Measurements from ENCODE around the gene CAMKK1.
A peak's percentile ranks its signal among the peaks of the same experiment; 100 is the strongest.
"Not testable (repeated sequence)": the region's sequence is repeated elsewhere in the genome, so short reads cannot be mapped to it uniquely, and the experiment has no call there.

CAMKK1 gene

DNA sequence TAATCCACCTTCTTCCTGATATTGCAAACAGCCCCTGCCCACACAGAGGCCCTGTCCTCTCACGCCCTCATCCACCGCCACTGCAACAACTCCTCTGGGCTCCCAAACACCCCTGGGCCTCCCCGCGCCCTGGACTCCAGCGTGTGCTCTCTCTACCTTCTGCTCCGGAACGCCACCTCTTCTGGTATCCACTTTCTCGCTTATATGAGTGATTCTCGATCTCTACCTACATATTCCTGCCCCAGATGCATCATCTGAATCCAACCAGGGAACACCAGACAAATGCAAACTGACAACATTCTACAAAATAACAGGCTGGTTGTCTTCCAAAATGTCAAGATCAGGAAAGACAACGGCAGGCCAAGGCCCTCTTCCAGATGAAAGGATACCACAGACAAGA lies 19.0 kb downstream of the CAMKK1 start:
- no peak for DNase-seq

DNA sequence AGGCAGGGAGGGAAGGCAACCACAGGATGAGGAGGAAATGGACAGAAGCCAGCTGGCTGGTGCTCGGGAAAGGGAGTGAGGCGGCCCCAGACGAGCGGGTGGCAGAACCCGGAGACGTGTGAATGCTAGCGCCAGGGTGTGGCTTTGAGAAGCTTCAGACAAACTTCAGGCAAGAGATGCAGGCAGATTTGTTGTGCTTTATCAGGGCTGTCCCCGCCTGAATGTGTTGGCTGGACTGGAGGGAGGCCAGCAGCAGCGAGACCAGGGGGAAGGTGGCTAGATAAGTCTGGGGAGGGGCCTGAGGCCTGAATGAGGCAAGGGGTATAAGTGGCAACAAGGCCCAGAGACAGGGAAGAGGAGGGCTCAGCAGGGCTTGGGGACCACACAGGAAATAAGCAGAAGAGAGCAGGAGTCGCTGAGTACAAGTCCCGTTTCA lies 22.0 kb downstream of the CAMKK1 start:
- no peak for DNase-seq

DNA sequence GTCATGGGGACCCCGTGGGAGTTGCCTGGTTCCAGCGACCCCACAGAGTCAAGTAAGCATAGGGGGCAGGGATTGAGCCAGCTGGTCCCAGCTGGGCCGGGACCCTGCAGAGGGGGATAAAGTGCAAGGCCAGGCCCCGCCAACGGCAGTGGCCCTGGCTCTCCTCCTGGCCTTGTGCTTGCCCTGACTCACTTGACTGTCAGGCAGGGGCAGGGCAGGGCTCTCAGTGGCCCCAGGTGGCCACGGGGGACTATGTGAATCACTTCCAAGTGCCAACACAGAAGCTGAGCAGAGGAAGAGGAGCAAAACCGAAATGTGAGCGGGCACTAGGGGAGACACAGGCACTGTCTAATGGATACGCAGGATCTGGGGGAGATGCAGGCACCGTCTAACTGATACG lies 25.2 kb downstream of the CAMKK1 start:
- no peak for DNase-seq

DNA sequence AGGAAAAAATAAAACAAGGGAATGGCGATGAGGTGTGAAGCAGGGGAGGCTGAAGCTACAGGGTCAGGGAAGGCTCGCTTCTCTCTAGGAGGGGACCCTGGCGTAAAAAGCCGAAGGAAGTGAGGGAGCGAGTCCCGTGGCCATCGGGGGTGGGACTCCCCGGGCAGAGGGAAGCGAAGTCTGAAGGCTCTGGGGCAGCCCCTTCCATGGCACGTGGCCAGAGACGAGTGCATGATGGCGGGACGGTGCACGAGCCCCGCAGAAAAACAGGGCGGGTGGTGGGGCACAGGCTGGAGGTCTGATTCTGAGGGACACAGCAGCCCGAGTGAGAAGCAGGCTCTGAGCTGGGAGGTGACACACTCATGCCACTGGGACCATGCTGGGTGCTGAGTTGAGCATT lies 25.7 kb downstream of the CAMKK1 start:
- DNase-seq: no peak

DNA sequence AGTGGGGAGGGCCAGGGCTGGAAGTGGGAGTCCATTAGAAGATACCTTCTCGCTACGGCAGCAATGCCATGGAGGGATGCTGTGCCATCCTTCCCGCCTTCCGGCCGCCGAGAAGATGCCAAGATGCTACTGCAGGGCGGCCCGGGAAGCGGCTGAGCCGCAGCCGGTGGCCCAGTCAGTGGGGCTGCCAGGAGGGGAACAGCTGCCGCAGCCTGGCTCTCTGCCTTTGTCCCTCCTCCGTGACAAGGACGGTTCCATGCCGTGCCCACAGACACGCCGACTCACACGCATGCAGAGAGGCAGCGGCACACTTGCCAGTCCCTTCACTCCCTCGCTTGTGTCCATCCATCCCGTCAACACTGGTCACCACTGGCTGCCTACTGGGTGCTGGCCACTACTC lies 26.6 kb downstream of the CAMKK1 start:
- DNase-seq: peak; percentile 62

DNA sequence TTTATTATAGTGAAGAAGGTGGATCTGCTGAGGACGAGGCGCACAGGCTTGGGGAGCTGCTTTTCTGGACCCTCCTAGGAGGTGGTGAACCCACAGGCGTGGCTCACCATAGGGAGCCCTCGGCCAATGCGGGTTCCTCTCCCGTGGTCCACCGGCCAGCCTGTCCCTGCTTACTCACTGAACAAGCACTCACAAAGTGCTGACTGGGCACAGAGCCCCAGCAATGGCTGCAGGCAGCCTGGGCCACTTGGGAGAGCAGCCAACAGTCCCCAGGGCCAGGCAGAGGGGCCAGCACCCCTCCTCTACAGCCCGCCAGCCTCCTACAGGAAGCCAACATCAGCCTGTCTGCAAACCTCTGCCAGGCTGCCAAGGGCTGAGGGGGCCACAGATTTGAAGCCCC lies 27.7 kb downstream of the CAMKK1 start:
- no peak for DNase-seq

DNA sequence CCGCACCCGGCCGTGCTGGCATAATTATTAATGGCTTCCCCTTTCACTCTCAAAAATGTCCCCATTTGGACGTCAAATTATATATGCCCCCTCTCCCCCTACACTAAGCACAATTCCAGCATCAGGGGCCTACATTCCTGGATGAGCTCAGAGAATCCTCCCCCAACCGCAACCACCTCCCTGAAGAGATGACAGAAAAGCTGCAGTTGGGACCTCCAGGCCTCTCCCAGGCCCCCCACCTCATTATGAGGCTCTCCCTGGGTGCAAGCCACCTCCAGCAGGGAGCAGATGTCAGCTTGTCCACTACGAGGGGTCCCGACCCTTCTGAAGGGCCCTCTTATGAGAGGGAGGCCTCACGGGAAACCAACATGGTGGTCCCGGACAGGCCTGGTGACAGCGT lies 28.3 kb downstream of the CAMKK1 start:
- no peak for DNase-seq

DNA sequence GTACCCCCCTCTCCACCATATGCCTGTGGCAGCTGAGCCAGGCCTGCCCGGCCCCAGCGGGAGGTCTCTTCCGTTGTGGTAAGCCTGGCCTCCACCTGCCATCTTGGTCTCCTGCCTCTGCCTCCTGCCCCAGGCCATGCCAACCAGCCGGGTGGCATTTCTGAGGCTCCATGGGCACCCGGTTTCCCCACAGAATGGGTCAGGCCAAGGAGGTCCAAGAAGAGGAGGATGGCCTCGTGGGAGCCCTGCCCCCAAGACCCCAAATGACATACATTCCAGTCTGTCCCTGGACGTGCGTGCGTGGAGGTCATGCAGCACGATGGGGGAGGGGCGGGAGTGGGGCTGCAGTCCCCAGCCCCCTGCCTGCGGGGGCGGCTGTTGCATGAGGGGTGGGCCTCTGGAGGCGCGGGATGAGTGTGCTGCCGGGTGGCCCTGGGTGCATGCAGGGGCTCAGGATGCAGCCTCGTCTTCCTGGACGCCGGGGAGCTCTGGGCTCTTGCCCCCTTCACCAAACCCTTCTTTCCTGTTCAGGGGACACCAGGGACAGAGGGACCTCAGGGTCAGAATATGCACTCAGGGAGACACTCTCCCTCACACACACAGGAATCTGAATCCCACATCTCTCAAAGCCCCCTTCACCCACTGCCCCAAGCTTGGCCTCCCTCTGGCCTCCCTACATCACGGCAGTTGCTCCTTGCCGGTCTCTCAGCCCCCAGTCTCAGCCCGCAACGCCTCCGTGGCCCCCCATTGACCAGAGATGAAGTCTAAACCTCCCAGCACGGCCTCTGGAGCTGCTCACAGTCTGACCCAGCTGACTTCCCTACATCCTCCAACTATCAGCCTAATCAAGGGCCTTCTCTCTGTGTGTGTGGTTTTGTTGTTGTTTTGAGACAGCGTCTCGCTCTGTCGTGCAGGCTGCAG lies 30.8 kb downstream of the CAMKK1 start:
- no peak for DNase-seq

DNA sequence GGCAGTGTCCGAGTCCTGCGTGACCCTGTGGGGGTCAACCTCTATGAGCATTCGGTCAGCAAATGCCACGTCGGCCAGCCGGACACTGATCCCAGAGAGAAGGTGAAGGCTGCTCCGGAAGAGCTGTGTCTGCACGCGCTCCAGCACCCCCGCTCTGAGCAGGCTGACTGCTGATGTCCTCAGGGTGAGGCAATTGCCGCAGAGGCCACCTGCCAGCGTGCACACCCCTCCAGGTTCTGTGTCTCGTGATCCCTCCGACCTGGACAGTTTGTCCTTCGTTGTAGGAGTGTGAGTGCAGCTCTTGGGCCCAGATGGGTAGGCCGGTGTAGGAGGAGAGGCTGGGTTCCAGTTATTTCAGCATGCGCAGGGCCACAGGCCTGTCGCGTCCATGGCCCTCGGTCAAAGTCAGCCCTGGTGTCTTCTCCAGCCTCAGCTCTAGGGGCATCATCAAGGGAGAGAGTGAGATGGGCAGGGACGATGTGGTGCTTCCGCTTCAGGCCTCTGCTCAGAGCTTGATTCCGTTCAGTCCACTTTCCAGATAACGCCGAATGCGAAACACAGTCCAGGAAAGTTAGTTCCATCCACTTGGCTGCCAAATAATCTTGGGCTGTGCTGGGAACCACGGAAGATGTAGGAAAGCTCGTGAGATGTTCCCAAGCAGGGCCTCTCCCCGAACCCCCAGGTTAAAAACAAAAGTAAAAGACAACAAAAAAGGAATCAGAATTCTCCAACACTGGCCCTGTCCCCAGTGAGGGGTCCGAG lies 31.7 kb downstream of the CAMKK1 start:
- no peak for DNase-seq

DNA sequence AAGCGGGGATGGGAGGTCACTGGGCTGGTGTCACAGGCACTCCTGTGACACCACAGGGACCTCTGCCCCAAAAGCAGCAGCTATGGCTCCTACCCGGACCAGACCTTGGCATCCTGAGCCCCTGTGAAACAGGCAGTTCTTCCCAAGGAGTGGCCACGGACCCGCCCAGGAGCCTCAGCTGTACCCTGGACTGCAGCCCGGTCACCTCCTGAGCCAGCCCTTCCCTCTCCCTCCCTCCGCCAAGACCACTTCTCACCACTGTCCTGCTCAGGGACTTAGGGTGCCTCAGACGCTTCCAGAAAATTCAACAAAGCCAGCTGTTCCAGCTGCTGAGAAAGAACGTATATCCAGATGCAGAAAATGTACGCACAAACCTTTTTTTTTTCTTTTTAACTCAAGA lies 32.9 kb downstream of the CAMKK1 start:
- DNase-seq: no peak

DNA sequence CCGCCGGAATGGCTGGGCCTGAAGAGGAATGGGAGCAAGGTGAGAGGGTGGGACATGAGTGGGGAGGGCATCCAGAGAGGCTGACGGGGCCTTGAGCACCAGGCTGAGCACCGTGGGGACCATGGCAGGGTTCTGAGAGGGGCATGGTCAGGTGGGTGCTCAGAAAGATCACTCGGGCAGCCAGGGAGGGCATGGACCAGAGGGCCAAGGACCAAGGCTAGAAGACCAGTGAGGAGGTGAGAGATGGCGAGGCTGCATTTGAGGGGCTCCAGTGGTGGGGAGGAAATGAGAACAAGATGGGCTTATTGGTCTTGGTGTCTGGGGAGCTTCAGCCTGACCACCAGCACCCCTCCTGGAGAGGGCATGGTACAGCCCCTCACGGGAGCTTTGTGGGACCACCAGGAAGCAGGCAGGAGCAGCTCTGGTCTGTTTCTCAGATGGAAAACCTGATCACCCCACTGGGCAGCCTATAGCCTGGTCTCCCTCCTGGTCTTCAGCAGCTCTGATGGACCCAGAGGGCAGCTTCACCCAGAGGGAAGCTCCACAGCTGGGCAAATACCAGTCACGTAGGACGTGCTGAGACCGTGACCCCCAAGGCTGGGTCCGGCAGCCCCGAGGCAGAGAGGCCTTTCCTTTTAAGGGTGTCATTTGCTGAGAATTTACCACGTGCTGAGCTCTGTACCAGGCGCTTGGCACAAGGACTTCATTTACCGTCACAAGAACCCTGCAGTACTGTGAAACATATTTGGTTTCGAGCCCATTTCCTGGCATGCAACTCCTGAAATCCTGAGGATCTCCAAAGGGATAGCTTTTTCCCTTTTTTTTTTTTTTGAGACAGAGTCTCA lies 35.4 kb downstream of the CAMKK1 start:
- DNase-seq: no peak

DNA sequence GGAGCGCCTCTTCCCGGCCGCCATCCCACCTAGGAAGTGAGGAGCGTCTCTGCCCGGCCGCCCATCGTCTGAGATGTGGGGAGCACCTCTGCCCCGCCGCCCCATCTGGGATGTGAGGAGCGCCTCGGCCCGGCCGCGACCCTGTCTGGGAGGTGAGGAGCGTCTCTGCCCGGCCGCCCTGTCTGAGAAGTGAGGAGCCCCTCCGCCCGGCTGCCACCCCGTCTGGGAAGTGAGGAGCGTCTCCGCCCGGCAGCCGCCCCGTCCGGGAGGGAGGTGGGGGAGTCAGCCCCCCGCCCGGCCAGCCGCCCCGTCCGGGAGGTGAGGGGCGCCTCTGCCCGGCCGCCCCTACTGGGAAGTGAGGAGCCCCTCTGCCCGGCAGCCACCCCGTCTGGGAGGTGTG lies 38.6 kb downstream of the CAMKK1 start:
- not testable (repeated sequence) for DNase-seq

DNA sequence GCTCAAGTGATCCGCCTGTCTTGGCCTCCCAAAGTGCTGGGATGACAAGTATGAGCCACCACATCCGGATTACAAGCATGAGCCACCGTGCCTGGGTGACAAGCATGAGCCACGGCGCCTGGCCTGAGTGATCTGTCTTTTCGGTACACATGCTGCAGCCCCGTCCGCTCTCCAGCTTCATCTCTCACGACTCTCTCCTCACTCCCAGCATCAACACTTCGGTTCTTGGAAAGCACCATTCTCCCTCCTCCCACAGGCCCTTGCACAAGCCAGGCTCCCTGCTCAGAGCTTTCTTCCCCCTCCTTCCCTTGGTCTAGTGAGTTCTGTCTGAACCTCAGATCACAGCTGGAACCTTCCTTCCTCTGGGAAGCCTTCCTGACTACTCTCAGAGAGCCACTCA lies 40.3 kb downstream of the CAMKK1 start:
- DNase-seq: no peak

DNA sequence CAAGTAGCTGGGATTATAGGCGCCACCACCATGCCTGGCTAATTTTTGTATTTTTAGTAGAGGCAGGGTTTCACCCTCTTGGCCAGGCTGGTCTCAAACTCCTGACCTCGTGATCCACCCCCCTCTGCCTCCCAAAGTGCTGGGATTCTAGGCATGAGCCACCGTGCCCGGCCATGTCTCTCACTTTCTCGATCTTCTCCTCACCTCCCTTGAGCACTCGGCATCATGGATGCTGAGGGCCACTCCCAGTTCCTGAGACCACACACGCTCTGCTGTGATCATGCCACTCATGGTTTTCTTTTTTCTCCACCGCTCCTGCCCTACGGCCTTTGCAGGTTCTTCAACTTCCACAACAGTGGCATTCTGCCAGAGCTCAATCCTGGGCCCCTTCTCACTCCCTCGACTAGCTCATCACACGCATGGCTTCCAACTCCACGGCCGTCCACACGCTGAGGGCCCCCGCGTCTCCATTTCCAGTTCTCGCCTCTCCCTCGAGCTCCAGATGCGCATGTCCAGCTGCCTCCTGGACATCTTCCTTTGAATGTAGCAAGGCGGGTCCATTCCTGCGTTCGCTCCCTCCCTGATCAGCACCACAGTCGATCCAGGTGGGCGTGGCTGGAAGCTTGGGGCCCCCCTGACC lies 41.3 kb downstream of the CAMKK1 start:
- DNase-seq: no peak

DNA sequence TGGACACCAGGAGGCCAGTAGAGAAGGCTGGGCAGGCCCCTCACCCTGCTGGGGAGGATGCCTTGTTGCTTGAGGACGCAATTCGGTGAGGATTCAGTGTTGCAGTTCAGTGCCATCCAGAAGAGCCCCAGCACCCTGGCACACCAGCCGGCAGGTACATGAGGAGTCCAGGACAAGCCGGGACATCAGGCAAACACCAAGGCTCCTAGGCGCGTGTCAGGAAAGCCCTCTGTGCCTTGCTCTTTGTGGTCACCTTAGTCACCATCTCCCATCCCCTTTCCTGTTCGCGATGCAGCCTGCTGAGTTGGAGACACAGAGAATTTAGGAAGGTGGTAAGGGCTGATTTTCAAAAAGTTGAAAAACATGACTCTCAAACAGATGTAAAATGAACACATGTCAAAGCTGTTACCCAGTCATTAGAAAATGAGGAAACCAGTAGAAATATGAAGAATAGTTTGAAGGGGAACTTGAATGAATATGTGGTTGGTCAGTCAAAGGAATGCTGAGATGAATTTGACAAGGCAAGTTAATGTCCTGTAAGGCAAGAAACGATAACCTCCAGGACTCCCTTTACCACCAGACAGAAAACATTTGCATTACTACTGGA lies 44.5 kb downstream of the CAMKK1 start:
- no peak for DNase-seq

DNA sequence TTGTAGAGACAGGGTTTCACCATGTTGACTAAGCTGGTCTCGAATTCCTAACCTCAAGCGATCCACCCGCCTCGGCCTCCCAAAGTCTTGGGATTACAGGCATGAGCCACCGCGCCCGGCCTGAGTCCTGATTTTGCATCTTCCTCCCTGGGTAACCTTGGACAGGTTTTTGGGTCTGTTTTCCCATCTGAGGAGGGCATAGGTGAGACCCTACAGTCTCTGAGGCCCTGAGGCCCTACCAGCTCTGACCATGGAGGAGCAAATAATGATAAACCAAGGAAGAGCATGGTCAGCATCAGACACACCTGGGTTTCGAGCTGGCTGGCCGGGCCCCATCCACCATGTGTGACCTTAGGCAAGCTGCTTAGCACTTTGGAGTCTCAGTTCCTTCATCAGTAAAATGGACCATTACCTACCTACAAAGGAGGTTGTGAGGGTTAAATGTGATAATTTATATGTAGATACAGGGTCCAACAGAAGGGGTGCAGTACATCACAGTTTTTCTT lies 45.6 kb downstream of the CAMKK1 start:
- no peak for DNase-seq

DNA sequence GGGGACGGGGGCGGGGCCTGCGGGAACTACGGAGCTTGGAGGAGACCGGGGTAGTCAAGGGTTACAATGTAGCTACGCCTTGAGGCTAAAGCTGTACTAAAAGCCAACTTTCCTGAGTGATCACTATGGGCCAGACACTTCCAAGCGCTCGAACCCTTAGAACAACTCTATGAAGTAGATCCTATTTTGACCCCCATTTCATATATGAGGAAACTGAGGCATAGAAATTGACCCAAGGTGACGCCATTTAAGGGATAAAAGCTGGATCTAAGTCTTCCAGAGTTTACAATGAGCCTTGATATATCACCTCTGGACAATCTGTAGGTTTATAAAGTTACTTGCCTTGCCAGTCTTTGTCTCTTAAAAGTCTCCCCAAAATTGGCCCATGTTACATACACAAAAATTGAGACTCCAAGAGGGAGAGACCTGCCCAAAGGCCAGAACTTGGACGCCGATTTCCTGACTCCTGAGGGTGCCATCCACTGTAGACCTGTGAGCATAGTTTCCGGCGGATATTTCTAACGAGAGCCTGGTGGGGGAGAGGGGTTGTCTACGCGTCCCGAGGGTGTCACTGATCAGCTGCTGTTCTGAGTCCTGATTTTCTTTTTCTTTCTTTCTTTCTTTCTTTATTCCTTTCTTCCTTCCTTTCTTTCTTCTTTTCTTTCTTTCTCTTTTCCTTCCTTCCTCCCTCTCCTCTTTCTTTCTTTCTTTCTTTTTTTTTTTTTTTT lies 46.3 kb downstream of the CAMKK1 start:
- DNase-seq: no peak

DNA sequence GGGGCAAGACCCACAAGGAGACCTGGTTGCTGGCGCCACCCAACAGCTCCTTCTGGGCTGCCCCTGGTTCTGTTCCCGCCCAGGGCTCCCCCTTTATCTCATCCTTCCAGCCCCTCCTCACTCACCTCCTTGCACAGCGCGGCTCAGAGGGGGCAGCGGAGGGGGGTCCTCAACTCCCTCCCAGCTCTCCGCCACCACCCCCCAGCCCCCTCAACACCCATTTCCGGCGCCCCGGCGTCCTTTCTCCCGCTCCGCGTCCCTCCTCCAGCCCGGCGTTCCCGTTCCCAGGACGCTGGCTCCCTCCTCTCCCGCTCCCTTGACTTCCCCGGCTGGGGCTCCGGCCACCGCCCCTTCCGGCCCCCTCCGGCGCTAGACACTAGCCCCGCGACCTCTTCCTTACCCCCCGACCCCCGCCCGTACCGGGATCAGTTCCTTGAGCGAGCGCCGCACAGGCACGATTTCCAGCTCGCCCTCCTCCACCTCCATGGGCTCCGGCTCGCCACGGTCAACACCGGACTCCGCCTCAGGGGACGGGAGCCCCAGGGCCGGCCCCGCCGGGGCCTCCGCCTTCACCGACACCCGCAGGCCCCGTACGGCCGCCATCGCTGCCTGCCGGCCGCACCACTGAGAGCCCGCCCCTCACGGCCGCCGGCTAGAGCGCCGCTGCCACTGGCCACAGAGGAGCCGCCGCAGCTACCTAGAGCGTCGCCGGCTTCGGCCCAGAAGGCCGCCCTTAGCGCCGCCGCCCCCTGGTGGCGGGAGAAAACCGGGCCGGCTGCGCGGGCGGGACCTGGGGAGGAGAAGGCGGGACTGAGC lies 47.0 kb downstream of the CAMKK1 start, which contains the start of gene NCBP3:
Gene NCBP3, minus strand, starts transcription at position 626 of the 816 bp plus-strand sequence. Its CDS starts 23 bp downstream, at position 603.
- peak; percentile 81 for DNase-seq

DNA sequence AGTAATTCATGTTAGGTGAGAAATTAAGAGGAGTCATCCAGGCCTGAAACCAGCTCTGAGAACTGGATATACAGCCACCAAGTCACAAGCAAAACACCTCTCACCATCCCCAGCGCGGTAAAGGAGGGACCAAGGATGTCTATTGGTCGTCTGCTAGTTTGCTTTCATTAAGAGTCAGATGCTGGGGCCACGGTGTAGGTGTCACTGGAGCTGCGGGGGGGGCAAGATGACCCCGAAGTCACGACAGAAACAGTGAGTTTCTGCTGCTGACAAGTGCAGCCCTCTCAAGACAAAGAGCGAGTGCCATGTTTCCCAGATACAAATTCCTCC lies 47.6 kb downstream of the CAMKK1 start:
- DNase-seq: no peak

DNA sequence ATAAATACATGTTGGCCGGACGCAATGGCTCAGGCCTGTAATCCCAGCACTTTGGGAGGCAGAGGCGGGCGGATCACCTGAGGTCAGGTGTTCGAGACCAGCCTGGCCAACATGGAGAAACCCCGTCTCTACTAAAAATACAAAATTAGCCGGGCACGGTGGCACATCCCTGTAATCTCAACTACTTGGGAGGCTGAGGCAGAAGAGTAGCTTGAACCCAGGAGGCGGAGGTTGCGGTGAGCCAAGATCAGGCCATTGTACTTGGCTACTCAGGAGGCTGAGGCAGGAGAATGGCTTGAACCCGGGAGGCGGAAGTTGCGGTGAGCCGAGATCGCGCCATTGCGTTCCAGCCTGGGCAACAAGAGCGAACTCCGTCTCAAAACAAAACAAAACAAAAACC lies 48.3 kb downstream of the CAMKK1 start:
- DNase-seq: not testable (repeated sequence)
